Neural cell (in vitro differentiated cells): Measurements from ENCODE around the gene SLCO3A1. TPM values are rescaled to one million over a fixed set of nuclear protein-coding genes. Genes with fewer than 3 reads are reported as not detected.
A peak's percentile ranks its signal among the peaks of the same experiment; 100 is the strongest.

Source experiments
- H2AFZ ChIP-seq: fragments of 200-600, 300-800 bp; sonication (generic), shearing (Covaris generic); 2 replicates; pipeline ENCODE4 v1.6.0; 2014; ENCODE audit warnings: low read depth, mild to moderate bottlenecking, antibody characterized with exemption, low read length, moderate library complexity
- H3F3A ChIP-seq: fragments of 200-600 bp; shearing (Covaris generic); 2 replicates; pipeline ENCODE4 v1.6.1; 2016; ENCODE audit warnings: mild to moderate bottlenecking, moderate library complexity, mixed read lengths, antibody characterized with exemption, low read length; ENCODE audit not compliant: insufficient read depth, poor library complexity, severe bottlenecking
- H3K27ac ChIP-seq: fragments of 200-600, 300-800 bp; sonication (generic), shearing (Covaris generic); 2 replicates; pipeline ENCODE4 v1.5.1; 2014; ENCODE audit warnings: mild to moderate bottlenecking, low read length, moderate library complexity
- H3K27me3 ChIP-seq: fragments of 300-800, 200-600 bp; sonication (generic), shearing (Covaris generic); 2 replicates; pipeline ENCODE4 v1.6.0; 2014; ENCODE audit warnings: mild to moderate bottlenecking, low read depth, low read length, moderate library complexity; ENCODE audit not compliant: insufficient read depth
- H3K36me3 ChIP-seq: fragments of 300-800, 200-600 bp; sonication (generic), shearing (Covaris generic); 2 replicates; pipeline ENCODE4 v1.5.1; 2014; ENCODE audit warnings: mild to moderate bottlenecking, antibody characterized with exemption, low read length, moderate library complexity; ENCODE audit not compliant: insufficient read depth
- H3K4me2 ChIP-seq: fragments of 300-800, 200-600 bp; sonication (generic), shearing (Covaris generic); 2 replicates; pipeline ENCODE4 v1.6.0; 2014; ENCODE audit warnings: mild to moderate bottlenecking, low read length
- H3K4me3 ChIP-seq: fragments of 300-800, 200-600 bp; sonication (generic), shearing (Covaris generic); 2 replicates; pipeline ENCODE4 v1.5.1; 2014; ENCODE audit warnings: mild to moderate bottlenecking, low read length, moderate library complexity
- H3K79me2 ChIP-seq: fragments of 200-600 bp; shearing (Covaris generic); replicated peaks from 2 replicates; pipeline ENCODE4 v1.6.0; 2014; ENCODE audit warnings: mild to moderate bottlenecking, low read length, moderate library complexity; ENCODE audit not compliant: insufficient read depth
- H3K9ac ChIP-seq: fragments of 300-800, 200-600 bp; sonication (generic), shearing (Covaris generic); 2 replicates; pipeline ENCODE4 v1.6.1; 2016; ENCODE audit warnings: mild to moderate bottlenecking, low read length, mixed read lengths
- H3K9me2 ChIP-seq: fragments of 200-600 bp; shearing (Covaris generic); 2 replicates; pipeline ENCODE4 v1.6.1; 2016; ENCODE audit warnings: mild to moderate bottlenecking, low read length, mixed read lengths; ENCODE audit not compliant: insufficient read depth
- H3K9me3 ChIP-seq: fragments of 200-600, 300-800 bp; sonication (generic), shearing (Covaris generic); 2 replicates; pipeline ENCODE4 v1.6.1; 2016; ENCODE audit warnings: mild to moderate bottlenecking, mixed run types, low read length, moderate library complexity, mixed read lengths
- H4K20me1 ChIP-seq: fragments of 200-600 bp; shearing (Covaris generic); 2 replicates; pipeline ENCODE4 v1.6.1; 2016; ENCODE audit warnings: mild to moderate bottlenecking, mixed run types; ENCODE audit not compliant: insufficient read depth
- CTCF ChIP-seq: fragments of 450-650 bp; IDR thresholded peaks from 2 replicates; pipeline ENCODE4 v1.5.1; 2014; ENCODE audit warnings: antibody characterized with exemption, mild to moderate bottlenecking, moderate library complexity; ENCODE audit not compliant: poor library complexity, severe bottlenecking
- EP300 ChIP-seq: fragments of 450-650 bp; conservative IDR thresholded peaks from 2 replicates; pipeline ENCODE4 v1.6.1; 2014; ENCODE audit warnings: antibody characterized with exemption, mild to moderate bottlenecking, moderate library complexity; ENCODE audit not compliant: poor library complexity, severe bottlenecking
- EZH2 ChIP-seq: fragments of 200-600, 300-800 bp; shearing (Covaris generic), sonication (generic); IDR thresholded peaks from 2 replicates; pipeline ENCODE4 v1.6.1; 2014; ENCODE audit warnings: antibody characterized with exemption, low read length, borderline replicate concordance, mild to moderate bottlenecking; ENCODE audit not compliant: insufficient read depth, poor library complexity, severe bottlenecking
- MXI1 ChIP-seq: fragments of 450-650 bp; conservative IDR thresholded peaks from 2 replicates; pipeline ENCODE4 v1.6.1; 2014; ENCODE audit warnings: antibody characterized with exemption, mild to moderate bottlenecking; ENCODE audit not compliant: poor library complexity, severe bottlenecking
- POLR2AphosphoS5 ChIP-seq: IDR thresholded peaks from 2 replicates; pipeline ENCODE4 v1.6.1; 2012
- RAD21 ChIP-seq: fragments of 450-650 bp; conservative IDR thresholded peaks from 2 replicates; pipeline ENCODE4 v1.6.1; 2014; ENCODE audit warnings: antibody characterized with exemption, mild to moderate bottlenecking, moderate library complexity
- REST ChIP-seq: IDR thresholded peaks from 2 replicates; pipeline ENCODE4 v1.6.1; 2012; ENCODE audit warnings: borderline replicate concordance
- SMC3 ChIP-seq: fragments of 450-650 bp; conservative IDR thresholded peaks from 2 replicates; pipeline ENCODE4 v1.6.1; 2014; ENCODE audit warnings: antibody characterized with exemption, mild to moderate bottlenecking, moderate library complexity; ENCODE audit not compliant: poor library complexity
- TAF1 ChIP-seq: IDR thresholded peaks from 2 replicates; pipeline ENCODE4 v1.6.1; 2012; ENCODE audit warnings: low read depth
- polyA plus RNA-seq: library from polyadenylated mRNA; depleted of rRNA; stranded (reverse); fragments of >200 nt; gene quantifications from 2 replicates; pipeline ENCODE4 v1.2.3, GENCODE V29; 2014

The SLCO3A1 gene
- polyA plus RNA-seq, 1 donor from 2014 or later: 14.2 TPM

GRCh38 chr15:92155934-92156333, 302.4 kb downstream of the SLCO3A1 start:
- H3K79me2 ChIP-seq: no peaks in the 10 kb centered on the region
- H3K9me2 ChIP-seq: no peaks in the 10 kb centered on the region
- H4K20me1 ChIP-seq: no peaks in the 10 kb centered on the region
- H3K4me2 ChIP-seq: no peak overlapping the region
- no peaks in the 10 kb centered on the region for H3K27me3 ChIP-seq
- H3F3A ChIP-seq: no peaks in the 10 kb centered on the region
- H3K9me3 ChIP-seq: no peaks in the 10 kb centered on the region
- no peaks in the 10 kb centered on the region for H3K36me3 ChIP-seq
- H3K27ac ChIP-seq: no peak overlapping the region
- H2AFZ ChIP-seq: no peak overlapping the region
- TF ChIP-seq RAD21 (no peak), EP300 (peak; percentile 23), TAF1 (no peak), POLR2AphosphoS5 (peak; percentile 36)
- H3K4me3 ChIP-seq: no peak overlapping the region
- H3K9ac ChIP-seq: no peak overlapping the region

- Histone ChIP-seq H3K9me3 (no peaks in the 10 kb centered on the region), H4K20me1 (no peaks in the 10 kb centered on the region), H3K4me2 (no peak overlapping the region), H3K9ac (no peak overlapping the region), H3K9me2 (no peaks in the 10 kb centered on the region), H3K27me3 (no peaks in the 10 kb centered on the region), H3K79me2 (no peaks in the 10 kb centered on the region), H3K4me3 (no peak overlapping the region), H2AFZ (no peak overlapping the region), H3F3A (no peaks in the 10 kb centered on the region), H3K27ac (no peak overlapping the region), H3K36me3 (no peaks in the 10 kb centered on the region)
- TF ChIP-seq REST (no peak), SMC3 (no peak), TAF1 (no peak), POLR2AphosphoS5 (no peak), RAD21 (no peak), CTCF (no peak), EZH2 (no peak), EP300 (no peak), MXI1 (no peak)
These were observed 304.3 kb downstream of the SLCO3A1 start for GRCh38 chr15:92157666-92158298.
